ENCODE results near the gene GIGYF2. TPM values are rescaled to one million over a fixed set of nuclear protein-coding genes. Genes with fewer than 3 reads are reported as not detected.

GIGYF2 gene
- total RNA-seq, 1 experiment from 2014 or later = 32.9 TPM

GRCh38 chr2:232859385-232859916 is 162.3 kb downstream of the GIGYF2 start:
- peaks cover 64% of the 10 kb centered on the region for H3K36me3 ChIP-seq
- DNase-seq = no peak
- H3K4me3 ChIP-seq = no peak overlapping the region
- H3K27me3 ChIP-seq = no peaks in the 10 kb centered on the region
- no peaks in the 10 kb centered on the region for H3K9me3 ChIP-seq

- Histone ChIP-seq H3K4me3 (no peak overlapping the region), H3K27me3 (no peaks in the 10 kb centered on the region), H3K36me3 (peaks cover 60% of the 10 kb centered on the region), H3K9me3 (no peaks in the 10 kb centered on the region)
- DNase-seq = no peak
These were observed 163.6 kb downstream of the GIGYF2 start for GRCh38 chr2:232860593-232861241.

GRCh38 chr2:232861353-232861752 is 164.2 kb downstream of the GIGYF2 start:
- no peaks in the 10 kb centered on the region for H3K9me3 ChIP-seq
- DNase-seq = no peak
- H3K4me3 ChIP-seq = no peak overlapping the region
- H3K27me3 ChIP-seq = no peaks in the 10 kb centered on the region
- H3K36me3 ChIP-seq = peaks cover 59% of the 10 kb centered on the region

GRCh38 chr2:232863996-232864395 is 166.9 kb downstream of the GIGYF2 start:
- no peak for DNase-seq
- H3K9me3 ChIP-seq = no peaks in the 10 kb centered on the region
- peaks cover 36% of the 10 kb centered on the region for H3K36me3 ChIP-seq
- no peaks in the 10 kb centered on the region for H3K27me3 ChIP-seq
- H3K4me3 ChIP-seq = no peak overlapping the region

- Histone ChIP-seq H3K4me3 (no peak overlapping the region), H3K27me3 (no peaks in the 10 kb centered on the region), H3K36me3 (peaks cover 30% of the 10 kb centered on the region), H3K9me3 (no peaks in the 10 kb centered on the region)
- DNase-seq = no peak
These were observed 168.0 kb downstream of the GIGYF2 start for GRCh38 chr2:232865165-232865564.

- H3K36me3 ChIP-seq = peaks cover 23% of the 10 kb centered on the region
- no peaks in the 10 kb centered on the region for H3K27me3 ChIP-seq
- H3K9me3 ChIP-seq = no peaks in the 10 kb centered on the region
- no peak for DNase-seq
- no peak overlapping the region for H3K4me3 ChIP-seq
These were observed 169.0 kb downstream of the GIGYF2 start for GRCh38 chr2:232866104-232866503.

- peaks cover 9% of the 10 kb centered on the region for H3K36me3 ChIP-seq
- no peak overlapping the region for H3K4me3 ChIP-seq
- no peaks in the 10 kb centered on the region for H3K9me3 ChIP-seq
- no peaks in the 10 kb centered on the region for H3K27me3 ChIP-seq
- DNase-seq = no peak
These were observed 172.2 kb downstream of the GIGYF2 start for GRCh38 chr2:232869138-232870017.

- no peaks in the 10 kb centered on the region for H3K27me3 ChIP-seq
- DNase-seq = no peak
- H3K4me3 ChIP-seq = no peak within 1 kb of the TSS
- peaks cover 7% of the 10 kb centered on the region for H3K36me3 ChIP-seq
- H3K9me3 ChIP-seq = no peaks in the 10 kb centered on the region
These were observed 173.1 kb downstream of the GIGYF2 start, which contains the start of gene SNORC for GRCh38 chr2:232870018-232870765. SNORC (plus strand) TSS chr2:232870264; CDS start chr2:232870342, 78 bp downstream.

GRCh38 chr2:232870766-232871371 is 173.7 kb downstream of the GIGYF2 start:
- no peaks in the 10 kb centered on the region for H3K9me3 ChIP-seq
- no peaks in the 10 kb centered on the region for H3K27me3 ChIP-seq
- H3K36me3 ChIP-seq = peaks cover 7% of the 10 kb centered on the region
- H3K4me3 ChIP-seq = no peak overlapping the region
- DNase-seq = no peak

GRCh38 chr2:232871418-232871834 is 174.3 kb downstream of the GIGYF2 start:
- H3K4me3 ChIP-seq = no peak overlapping the region
- H3K27me3 ChIP-seq = no peaks in the 10 kb centered on the region
- H3K36me3 ChIP-seq = peaks cover 3% of the 10 kb centered on the region
- DNase-seq = no peak
- no peaks in the 10 kb centered on the region for H3K9me3 ChIP-seq

GRCh38 chr2:232871835-232872736 is 175.0 kb downstream of the GIGYF2 start:
- DNase-seq = no peak
- H3K27me3 ChIP-seq = no peaks in the 10 kb centered on the region
- no peaks in the 10 kb centered on the region for H3K9me3 ChIP-seq
- H3K4me3 ChIP-seq = no peak overlapping the region
- peaks cover 3% of the 10 kb centered on the region for H3K36me3 ChIP-seq

GRCh38 chr2:232872826-232873225 is 175.7 kb downstream of the GIGYF2 start:
- DNase-seq = no peak
- H3K9me3 ChIP-seq = no peaks in the 10 kb centered on the region

GRCh38 chr2:232873292-232873908 is 176.3 kb downstream of the GIGYF2 start:
- Histone ChIP-seq H3K9me3 (no peaks in the 10 kb centered on the region), H3K4me3 (no peak overlapping the region), H3K27me3 (no peaks in the 10 kb centered on the region), H3K36me3 (peaks cover 9% of the 10 kb centered on the region)
- no peak for DNase-seq

More at GRCh38 chr2:232872826-232873225, 175.7 kb downstream of the GIGYF2 start:
- Histone ChIP-seq H3K4me3 (no peak overlapping the region), H3K27me3 (no peaks in the 10 kb centered on the region), H3K36me3 (peaks cover 5% of the 10 kb centered on the region)

GRCh38 chr2:232873909-232874641 is 176.9 kb downstream of the GIGYF2 start:
- no peaks in the 10 kb centered on the region for H3K9me3 ChIP-seq
- no peak overlapping the region for H3K4me3 ChIP-seq
- H3K36me3 ChIP-seq = peaks cover 5% of the 10 kb centered on the region
- no peaks in the 10 kb centered on the region for H3K27me3 ChIP-seq
- DNase-seq = no peak

Measured in MG63 (cell line).